ENCODE results near the gene AKT1S1.

AKT1S1 gene

DNA sequence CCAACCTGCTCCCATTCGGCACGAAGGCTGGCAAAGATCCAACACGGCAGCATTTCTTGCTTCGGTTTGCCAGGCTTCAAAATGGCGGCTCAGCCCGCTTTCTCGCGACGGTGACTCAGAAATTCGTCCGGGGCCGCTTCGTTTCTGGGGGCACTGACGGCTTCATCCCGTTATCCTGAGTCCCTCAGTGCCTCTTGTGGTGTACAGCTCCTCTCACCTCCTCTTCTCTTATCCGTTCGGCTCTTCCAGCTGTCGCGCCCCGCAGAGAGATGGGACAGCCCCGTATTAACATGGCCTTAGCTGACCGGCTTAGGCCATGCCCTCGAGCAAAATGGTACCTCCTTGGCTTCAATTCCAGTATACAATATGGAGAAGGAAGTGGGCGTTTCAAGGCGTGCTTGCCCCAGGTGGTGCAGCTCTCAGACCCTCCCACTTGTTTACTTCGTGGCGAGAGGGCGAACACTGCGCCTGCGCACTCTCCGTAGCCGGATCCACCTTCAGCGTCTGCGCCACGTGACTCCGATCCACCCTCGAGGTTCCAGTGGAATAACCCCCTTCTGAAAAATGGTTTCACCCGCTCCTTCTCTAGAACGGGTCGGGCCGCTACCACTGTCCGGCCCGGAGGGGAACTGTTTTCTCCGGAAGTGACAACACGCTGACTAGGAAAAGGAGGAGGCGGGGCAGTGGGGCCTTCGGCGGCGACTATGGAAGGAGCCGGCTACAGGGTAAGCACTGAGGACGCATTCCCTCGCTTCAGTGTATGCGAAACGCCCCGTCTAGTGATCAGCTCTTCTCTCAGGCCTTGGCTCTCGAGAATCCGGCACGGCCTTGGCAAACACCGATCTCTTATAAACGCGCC is at the start of gene AKT1S1, which contains the start of gene TBC1D17 (continued):
- TF ChIP-seq REST (tag by site-specific recombination; IDR thresholded peaks at IDR 0.05), result no peak
- TF ChIP-seq ZNF580 (tag by site-specific recombination; IDR thresholded peaks at IDR 0.05), result peak; percentile 38
- no peak for TF ChIP-seq ZNF768 (tag by site-specific recombination; IDR thresholded peaks at IDR 0.05)
- TF ChIP-seq, protein P1, sequence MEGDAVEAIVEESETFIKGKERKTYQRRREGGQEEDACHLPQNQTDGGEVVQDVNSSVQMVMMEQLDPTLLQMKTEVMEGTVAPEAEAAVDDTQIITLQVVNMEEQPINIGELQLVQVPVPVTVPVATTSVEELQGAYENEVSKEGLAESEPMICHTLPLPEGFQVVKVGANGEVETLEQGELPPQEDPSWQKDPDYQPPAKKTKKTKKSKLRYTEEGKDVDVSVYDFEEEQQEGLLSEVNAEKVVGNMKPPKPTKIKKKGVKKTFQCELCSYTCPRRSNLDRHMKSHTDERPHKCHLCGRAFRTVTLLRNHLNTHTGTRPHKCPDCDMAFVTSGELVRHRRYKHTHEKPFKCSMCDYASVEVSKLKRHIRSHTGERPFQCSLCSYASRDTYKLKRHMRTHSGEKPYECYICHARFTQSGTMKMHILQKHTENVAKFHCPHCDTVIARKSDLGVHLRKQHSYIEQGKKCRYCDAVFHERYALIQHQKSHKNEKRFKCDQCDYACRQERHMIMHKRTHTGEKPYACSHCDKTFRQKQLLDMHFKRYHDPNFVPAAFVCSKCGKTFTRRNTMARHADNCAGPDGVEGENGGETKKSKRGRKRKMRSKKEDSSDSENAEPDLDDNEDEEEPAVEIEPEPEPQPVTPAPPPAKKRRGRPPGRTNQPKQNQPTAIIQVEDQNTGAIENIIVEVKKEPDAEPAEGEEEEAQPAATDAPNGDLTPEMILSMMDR (tag by site-specific recombination; IDR thresholded peaks at IDR 0.05), result no peak
- TF ChIP-seq TRIM28 (IDR thresholded peaks at IDR 0.05; ENCODE audit: borderline replicate concordance, low read length), result no peak
- TF ChIP-seq ZSCAN23 (tag by site-specific recombination; IDR thresholded peaks at IDR 0.05), result no peak
- no peak for TF ChIP-seq ZNF791 (tag by site-specific recombination; IDR thresholded peaks at IDR 0.05)
- TF ChIP-seq ZNF114 (tag by site-specific recombination; IDR thresholded peaks at IDR 0.05), result no peak
- TF ChIP-seq ZBTB48 (tag by site-specific recombination; IDR thresholded peaks at IDR 0.05), result no peak
- peak; percentile 76 for TF ChIP-seq ZBTB21 (tag by site-specific recombination; IDR thresholded peaks at IDR 0.05)
- TF ChIP-seq, protein P2, sequence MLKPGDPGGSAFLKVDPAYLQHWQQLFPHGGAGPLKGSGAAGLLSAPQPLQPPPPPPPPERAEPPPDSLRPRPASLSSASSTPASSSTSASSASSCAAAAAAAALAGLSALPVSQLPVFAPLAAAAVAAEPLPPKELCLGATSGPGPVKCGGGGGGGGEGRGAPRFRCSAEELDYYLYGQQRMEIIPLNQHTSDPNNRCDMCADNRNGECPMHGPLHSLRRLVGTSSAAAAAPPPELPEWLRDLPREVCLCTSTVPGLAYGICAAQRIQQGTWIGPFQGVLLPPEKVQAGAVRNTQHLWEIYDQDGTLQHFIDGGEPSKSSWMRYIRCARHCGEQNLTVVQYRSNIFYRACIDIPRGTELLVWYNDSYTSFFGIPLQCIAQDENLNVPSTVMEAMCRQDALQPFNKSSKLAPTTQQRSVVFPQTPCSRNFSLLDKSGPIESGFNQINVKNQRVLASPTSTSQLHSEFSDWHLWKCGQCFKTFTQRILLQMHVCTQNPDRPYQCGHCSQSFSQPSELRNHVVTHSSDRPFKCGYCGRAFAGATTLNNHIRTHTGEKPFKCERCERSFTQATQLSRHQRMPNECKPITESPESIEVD (tag by site-specific recombination; IDR thresholded peaks at IDR 0.05), result no peak
- no peak for TF ChIP-seq ZNF140 (tag by site-specific recombination; IDR thresholded peaks at IDR 0.05)
- TF ChIP-seq, protein P3, sequence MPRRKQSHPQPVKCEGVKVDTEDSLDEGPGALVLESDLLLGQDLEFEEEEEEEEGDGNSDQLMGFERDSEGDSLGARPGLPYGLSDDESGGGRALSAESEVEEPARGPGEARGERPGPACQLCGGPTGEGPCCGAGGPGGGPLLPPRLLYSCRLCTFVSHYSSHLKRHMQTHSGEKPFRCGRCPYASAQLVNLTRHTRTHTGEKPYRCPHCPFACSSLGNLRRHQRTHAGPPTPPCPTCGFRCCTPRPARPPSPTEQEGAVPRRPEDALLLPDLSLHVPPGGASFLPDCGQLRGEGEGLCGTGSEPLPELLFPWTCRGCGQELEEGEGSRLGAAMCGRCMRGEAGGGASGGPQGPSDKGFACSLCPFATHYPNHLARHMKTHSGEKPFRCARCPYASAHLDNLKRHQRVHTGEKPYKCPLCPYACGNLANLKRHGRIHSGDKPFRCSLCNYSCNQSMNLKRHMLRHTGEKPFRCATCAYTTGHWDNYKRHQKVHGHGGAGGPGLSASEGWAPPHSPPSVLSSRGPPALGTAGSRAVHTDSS (tag by site-specific recombination; IDR thresholded peaks at IDR 0.05), result no peak
- TF ChIP-seq ZNF544 (tag by site-specific recombination; IDR thresholded peaks at IDR 0.05), result no peak
- no peak for TF ChIP-seq ZBTB26 (tag by site-specific recombination; optimal IDR thresholded peaks at IDR 0.05)
- TF ChIP-seq YY2 (tag by site-specific recombination; IDR thresholded peaks at IDR 0.05), result peak; percentile 48; the same call in 1 of the 2 replicates
- TF ChIP-seq FEZF1 (tag by site-specific recombination; IDR thresholded peaks at IDR 0.05), result no peak
- TF ChIP-seq, protein P4, sequence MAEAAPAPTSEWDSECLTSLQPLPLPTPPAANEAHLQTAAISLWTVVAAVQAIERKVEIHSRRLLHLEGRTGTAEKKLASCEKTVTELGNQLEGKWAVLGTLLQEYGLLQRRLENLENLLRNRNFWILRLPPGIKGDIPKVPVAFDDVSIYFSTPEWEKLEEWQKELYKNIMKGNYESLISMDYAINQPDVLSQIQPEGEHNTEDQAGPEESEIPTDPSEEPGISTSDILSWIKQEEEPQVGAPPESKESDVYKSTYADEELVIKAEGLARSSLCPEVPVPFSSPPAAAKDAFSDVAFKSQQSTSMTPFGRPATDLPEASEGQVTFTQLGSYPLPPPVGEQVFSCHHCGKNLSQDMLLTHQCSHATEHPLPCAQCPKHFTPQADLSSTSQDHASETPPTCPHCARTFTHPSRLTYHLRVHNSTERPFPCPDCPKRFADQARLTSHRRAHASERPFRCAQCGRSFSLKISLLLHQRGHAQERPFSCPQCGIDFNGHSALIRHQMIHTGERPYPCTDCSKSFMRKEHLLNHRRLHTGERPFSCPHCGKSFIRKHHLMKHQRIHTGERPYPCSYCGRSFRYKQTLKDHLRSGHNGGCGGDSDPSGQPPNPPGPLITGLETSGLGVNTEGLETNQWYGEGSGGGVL (tag by site-specific recombination; IDR thresholded peaks at IDR 0.05), result no peak
- no peak for TF ChIP-seq ZNF280D (tag by site-specific recombination; IDR thresholded peaks at IDR 0.05)
- TF ChIP-seq WT1 (tag by site-specific recombination; IDR thresholded peaks at IDR 0.05), result peak; percentile 30
- TF ChIP-seq ZNF155 (tag by site-specific recombination; IDR thresholded peaks at IDR 0.05), result no peak
- no peak for TF ChIP-seq PRDM1 (tag by site-specific recombination; IDR thresholded peaks at IDR 0.05)
- TF ChIP-seq ZNF629 (tag by site-specific recombination; IDR thresholded peaks at IDR 0.05), result peak; percentile 81
- peak; percentile 77 for TF ChIP-seq SP2 (tag by site-specific recombination; IDR thresholded peaks at IDR 0.05)
